Adrenal gland (tissue), 12 donors: ENCODE results near the gene FBLN1. TPM values are rescaled to one million over a fixed set of nuclear protein-coding genes. Genes with fewer than 3 reads are reported as not detected.
"Not testable (repeated sequence)": the region's sequence is repeated elsewhere in the genome, so short reads cannot be mapped to it uniquely, and the experiment has no call there.

Experiments
- DNase-seq, 7 donors: peaks; one replicate each; pipeline ENCODE4 v3.0.0-alpha.2; 2019 to 2020
- H3K27ac ChIP-seq, 5 donors: fragments of 200-600 bp; sonication (generic) in 4 of 5; 1 replicate in 3 of 5; 2 replicates in 2 of 5; pipeline versions ENCODE4 v1.5.1 to v1.8.0; 2016 to 2020; ENCODE audit warnings: mild to moderate bottlenecking in 1 of 5
- H3K27me3 ChIP-seq: fragments of 200-600 bp; 2 replicates; pipeline ENCODE4 v1.8.0; 2021
- H3K36me3 ChIP-seq, 2 donors: fragments of 200-600 bp; replicated peaks in 1 of 2; 1 replicate in 1 of 2; 2 replicates in 1 of 2; pipeline versions ENCODE4 v1.5.1 to v1.8.0; 2018 to 2022
- H3K4me1 ChIP-seq, 2 donors: fragments of 200-600 bp; replicated peaks in 1 of 2; 1 replicate in 1 of 2; 2 replicates in 1 of 2; pipeline versions ENCODE4 v1.5.1 to v1.8.0; 2018 to 2021
- H3K4me3 ChIP-seq, 4 donors: fragments of 200-600 bp; sonication (generic) in 3 of 4; one replicate each; pipeline ENCODE4 v1.5.1; 2016 to 2018
- H3K9me3 ChIP-seq, 3 donors: fragments of 200-600 bp; sonication (generic) in 1 of 3; replicated peaks in 1 of 3; 1 replicate in 2 of 3; 2 replicates in 1 of 3; pipeline versions ENCODE4 v1.5.1 to v1.8.0; 2016 to 2021
- POLR2A ChIP-seq, 2 donors: fragments of 450-650 bp; IDR thresholded peaks; one replicate each; pipeline ENCODE4 v1.6.1; 2017; ENCODE audit warnings: antibody characterized with exemption in 2 of 2, mild to moderate bottlenecking in 2 of 2, moderate library complexity in 1 of 2
- WGBS, 4 donors: extraction: QIAGEN DNeasy Blood & Tissue Kit in 2 of 4; methylation state at CpG; one replicate each; pipeline versions ENCODE4 v1.1.5 to v1.1.7; 2013 to 2017; 5-methylcytosine and 5-hydroxymethylcytosine counted together
- intact Hi-C, 2 donors: fragments of 100-400 bp; cut with DNase I; formaldehyde crosslinking; loops; one replicate each; pipeline versions ENCODE4 v1.14.1 to v1.15.0; 2022 to 2023
- polyA plus RNA-seq, 3 donors: library from polyadenylated mRNA; stranded (reverse); fragments of 200-250 nt in 2 of 3; fragments of 350-450 nt in 1 of 3; fragmentation: Illumina TruSeq in 1 of 3; extraction: RNeasy Lipid Tissue Mini Kit (QIAGEN cat#74804) in 1 of 3; gene quantifications; one replicate each; pipeline ENCODE4 v1.2.3, GENCODE V29; 2013 to 2014
- total RNA-seq, 9 donors: library from RNA; depleted of rRNA in 4 of 9; stranded (reverse); fragments of >200 nt in 4 of 9; fragments of 120-200 nt in 1 of 9; fragmentation: NEBNext Ultra II Directional in 1 of 9; extraction: Animal tissue kit (Norgen Biotek cat#: 25700) in 1 of 9; gene quantifications; one replicate each; pipeline versions ENCODE4 v1.1.0 to v1.2.4, GENCODE V29; 2013 to 2023
- TF ChIP-seq, protein P1 (sequence below), 6 experiments: fragments of 450-650 bp in 4 of 6; fragments of 200-600 bp in 2 of 6; sonication (generic) in 1 of 6; IDR thresholded peaks; 1 replicate in 5 of 6; 2 replicates in 1 of 6; pipeline versions ENCODE4 v1.5.1 to v1.8.0; 2016 to 2021; ENCODE audit warnings: antibody characterized with exemption in 6 of 6, mild to moderate bottlenecking in 2 of 6, moderate library complexity in 1 of 6
- donor health status: healthy with polysubstance abuse.
- donor health status: Bipolar disorder and iron deficiency.
- donor health status: DM: yes; HTN: yes; CAD: no.
- donor health status: DM: no; HTN: no; CAD: no.
- donor health status: DM: no; HTN: no; CAD: no.
- donor health status: DM: yes; HTN: yes; CAD: no.

FBLN1 gene
- total and polyA plus RNA-seq, 12 donors = 13.0 to 387 (median 148) TPM

DNA sequence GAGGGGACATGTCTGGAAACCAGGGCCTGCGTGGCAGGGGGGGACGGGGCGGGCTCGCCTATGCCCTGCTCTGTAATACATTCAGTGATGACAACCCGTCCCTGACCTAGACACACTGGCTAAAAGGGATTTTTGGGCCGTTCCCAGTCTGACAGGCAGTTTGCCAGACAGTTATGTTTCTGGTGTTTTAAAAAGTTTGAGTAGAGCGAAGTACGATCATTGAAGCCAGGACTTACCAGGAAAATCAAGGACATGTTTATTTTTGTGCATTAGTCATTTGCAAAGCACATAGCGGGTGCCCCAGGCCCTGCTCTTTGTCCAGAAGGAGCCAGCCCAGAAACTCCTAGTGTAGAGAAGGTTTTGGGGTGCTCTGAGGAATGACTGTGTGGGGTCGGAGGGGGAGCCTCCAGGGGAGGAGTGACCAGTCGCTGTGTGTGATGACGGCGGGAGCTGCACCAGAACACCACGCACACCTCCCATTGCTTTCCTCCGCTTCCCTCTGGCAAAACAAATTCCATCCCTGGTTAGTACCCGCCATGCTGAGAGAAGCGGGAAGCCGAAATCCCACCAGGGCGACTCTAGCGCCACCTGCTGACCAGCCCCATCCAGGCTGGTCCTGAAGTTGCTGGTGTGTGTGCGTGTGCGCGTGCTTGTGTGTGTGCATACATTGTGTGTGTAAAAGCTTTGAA is 50.8 kb downstream of the FBLN1 start:
- DNase-seq = peak; percentile 78 to 89 (median 82)
- Histone ChIP-seq H3K27me3 (no peaks in the 10 kb centered on the region), H3K36me3 (no peaks in the 10 kb centered on the region), H3K9me3 (no peaks in the 10 kb centered on the region), H3K27ac (peak overlapping the region in 4 of 5 donors; percentile 41 to 87 (median 70)), H3K4me3 (no peak overlapping the region), H3K4me1 (peaks cover 6 to 35% of the 10 kb centered on the region in 2 donors)
- intact Hi-C loops = loop anchor here (5.0 kb wide), 3 partner anchors 106 to 281 kb away; no protein-coding TSS in a partner anchor
- 19 to 25% (median 22%) methylated on average over 18 to 23 of the region's 23 CpGs for WGBS, 4 donors
- TF ChIP-seq, protein P1, sequence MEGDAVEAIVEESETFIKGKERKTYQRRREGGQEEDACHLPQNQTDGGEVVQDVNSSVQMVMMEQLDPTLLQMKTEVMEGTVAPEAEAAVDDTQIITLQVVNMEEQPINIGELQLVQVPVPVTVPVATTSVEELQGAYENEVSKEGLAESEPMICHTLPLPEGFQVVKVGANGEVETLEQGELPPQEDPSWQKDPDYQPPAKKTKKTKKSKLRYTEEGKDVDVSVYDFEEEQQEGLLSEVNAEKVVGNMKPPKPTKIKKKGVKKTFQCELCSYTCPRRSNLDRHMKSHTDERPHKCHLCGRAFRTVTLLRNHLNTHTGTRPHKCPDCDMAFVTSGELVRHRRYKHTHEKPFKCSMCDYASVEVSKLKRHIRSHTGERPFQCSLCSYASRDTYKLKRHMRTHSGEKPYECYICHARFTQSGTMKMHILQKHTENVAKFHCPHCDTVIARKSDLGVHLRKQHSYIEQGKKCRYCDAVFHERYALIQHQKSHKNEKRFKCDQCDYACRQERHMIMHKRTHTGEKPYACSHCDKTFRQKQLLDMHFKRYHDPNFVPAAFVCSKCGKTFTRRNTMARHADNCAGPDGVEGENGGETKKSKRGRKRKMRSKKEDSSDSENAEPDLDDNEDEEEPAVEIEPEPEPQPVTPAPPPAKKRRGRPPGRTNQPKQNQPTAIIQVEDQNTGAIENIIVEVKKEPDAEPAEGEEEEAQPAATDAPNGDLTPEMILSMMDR (IDR thresholded peaks at IDR 0.05) = peak; percentile 85 to 91 (median 87)
- no peak for TF ChIP-seq POLR2A (IDR thresholded peaks at IDR 0.05)

DNA sequence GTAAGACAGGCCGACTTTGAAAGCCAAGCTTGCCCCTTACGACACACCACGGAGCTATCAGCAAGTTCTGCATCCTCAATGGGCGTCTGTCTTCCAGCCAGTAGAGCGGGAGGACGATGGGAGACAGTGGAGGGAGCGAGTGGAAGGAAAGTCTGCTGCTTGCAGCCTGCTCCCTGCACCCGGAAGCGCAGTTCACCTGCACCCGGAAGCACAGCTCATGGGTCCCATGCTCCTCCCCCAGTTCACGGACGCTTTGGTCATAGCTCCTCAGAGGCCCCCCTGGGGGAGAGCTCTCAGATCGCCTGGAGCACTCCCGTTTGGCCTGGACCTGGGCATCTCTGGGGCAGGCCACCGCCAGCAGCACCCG is 51.3 kb downstream of the FBLN1 start:
- Histone ChIP-seq H3K4me3 (no peak overlapping the region), H3K27me3 (no peaks in the 10 kb centered on the region), H3K36me3 (no peaks in the 10 kb centered on the region), H3K9me3 (no peaks in the 10 kb centered on the region), H3K27ac (peak overlapping the region in 3 of 5 donors; percentile 65 to 87 (median 76)), H3K4me1 (peaks cover 6 to 35% of the 10 kb centered on the region in 2 donors)
- intact Hi-C loops = loop anchor here (5.0 kb wide), 3 partner anchors 107 to 282 kb away; no protein-coding TSS in a partner anchor
- 43 to 54% (median 45%) methylated on average over 12 to 16 of the region's 16 CpGs for WGBS, 4 donors
- DNase-seq = peak in 1 of 7 donors; percentile 26
- TF ChIP-seq, protein P1 (IDR thresholded peaks at IDR 0.05) = peak in 2 of 6 experiments; percentile 4 to 13
- TF ChIP-seq POLR2A (IDR thresholded peaks at IDR 0.05) = no peak

DNA sequence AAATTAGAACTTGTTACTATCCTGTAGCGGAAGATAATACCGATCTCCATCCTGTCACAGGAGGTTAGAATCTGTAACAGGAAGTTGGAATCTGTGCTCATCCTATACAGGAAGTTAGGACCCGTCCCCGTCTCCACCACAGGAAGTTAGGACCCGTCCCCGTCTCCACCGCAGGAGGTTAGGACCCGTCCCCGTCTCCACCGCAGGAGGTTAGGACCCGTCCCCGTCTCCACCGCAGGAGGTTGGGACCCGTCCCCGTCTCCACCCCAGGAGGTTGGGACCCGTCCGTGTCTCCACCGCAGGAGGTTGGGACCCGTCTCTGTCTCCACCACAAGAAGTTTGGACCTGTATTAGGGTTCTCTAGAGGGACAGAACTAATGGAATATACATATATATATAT is 52.2 kb downstream of the FBLN1 start:
- Histone ChIP-seq H3K27me3 (no peaks in the 10 kb centered on the region), H3K4me3 (no peak overlapping the region), H3K9me3 (peaks cover 0 to under 1% (median 0%) of the 10 kb centered on the region in 3 donors), H3K36me3 (no peaks in the 10 kb centered on the region), H3K4me1 (peaks cover 6 to 35% of the 10 kb centered on the region in 2 donors), H3K27ac (no peak overlapping the region)
- TF ChIP-seq POLR2A (IDR thresholded peaks at IDR 0.05) = no peak
- intact Hi-C loops = loop anchor here (5.0 kb wide), 3 partner anchors 108 to 283 kb away; no protein-coding TSS in a partner anchor
- no peak for DNase-seq
- 72 to 86% (median 80%) methylated on average over 19 of the region's 19 CpGs for WGBS, 4 donors

DNA sequence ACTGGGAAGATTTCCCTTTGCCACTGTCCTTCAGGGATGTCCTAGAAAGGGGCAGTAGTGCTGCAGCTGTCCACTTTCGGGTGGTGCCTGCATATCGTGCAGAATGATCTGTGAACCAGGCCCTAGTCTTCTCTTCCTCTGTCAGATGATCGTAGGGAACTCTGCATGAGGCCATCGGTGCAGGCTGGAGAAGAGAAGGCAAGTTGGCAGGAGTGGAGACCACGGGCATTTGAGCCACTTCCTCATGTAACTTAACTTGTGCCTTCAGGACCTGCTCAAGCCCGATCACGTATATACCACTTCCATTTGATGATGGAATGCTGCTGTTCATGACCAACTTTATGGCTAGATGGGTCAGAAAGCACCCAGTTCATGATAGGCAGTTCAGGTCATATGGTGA is 55.2 kb downstream of the FBLN1 start:
- H3K27me3 ChIP-seq, DNase-seq, intact Hi-C loops, H3K27ac ChIP-seq, H3K4me3 ChIP-seq, H3K36me3 ChIP-seq, H3K9me3 ChIP-seq: not testable (repeated sequence)
- WGBS, 4 donors = 68 to 98% (median 78%) methylated on average over 7 of the region's 7 CpGs
- peaks cover 6 to 16% of the 10 kb centered on the region in 2 donors for H3K4me1 ChIP-seq

DNA sequence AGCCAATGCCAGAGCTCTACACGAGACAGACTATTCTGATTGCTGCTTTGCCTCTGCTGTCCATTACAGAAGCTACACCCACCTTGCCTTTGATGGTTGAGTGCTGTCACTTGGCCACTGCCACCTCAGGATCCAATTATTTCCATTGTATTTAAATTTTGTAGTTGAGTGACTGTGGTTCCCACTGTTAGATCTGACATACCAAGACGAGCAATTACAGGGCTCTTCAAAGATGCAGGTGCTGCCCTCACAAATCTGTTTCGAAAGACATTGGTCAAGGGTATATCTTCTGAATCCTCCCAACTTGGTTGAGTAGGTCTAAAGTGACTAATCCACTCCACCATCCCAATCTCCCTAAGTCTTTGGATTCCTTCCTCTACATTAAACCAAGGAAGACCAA is 57.4 kb downstream of the FBLN1 start:
- H3K4me1 ChIP-seq, H3K36me3 ChIP-seq, H3K27me3 ChIP-seq, H3K9me3 ChIP-seq, H3K27ac ChIP-seq, intact Hi-C loops, H3K4me3 ChIP-seq, DNase-seq: not testable (repeated sequence)
- WGBS, 4 donors = 81 to 92% (median 84%) methylated on average over 3 of the region's 3 CpGs

DNA sequence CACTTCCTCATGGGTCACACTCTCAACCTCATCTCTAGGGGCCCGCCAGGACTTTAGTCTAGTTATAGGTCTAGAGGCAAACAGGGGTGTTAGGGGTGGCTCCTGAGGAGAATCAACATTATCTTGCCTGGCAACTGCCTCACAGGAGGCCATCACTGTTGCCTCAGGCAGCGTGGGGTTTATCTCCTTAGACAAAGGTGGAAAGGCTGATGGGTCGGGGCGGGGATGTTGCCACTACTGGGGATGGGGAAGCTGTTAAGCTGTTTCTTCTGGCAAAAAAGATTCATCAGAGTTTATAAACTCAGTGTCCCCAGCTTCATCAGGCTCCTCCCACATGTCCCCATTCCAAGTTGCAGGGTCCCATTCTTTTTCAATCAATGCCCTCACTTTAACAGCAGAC is 58.1 kb downstream of the FBLN1 start:
- H3K9me3 ChIP-seq, intact Hi-C loops, DNase-seq, H3K36me3 ChIP-seq, H3K4me1 ChIP-seq, H3K4me3 ChIP-seq, H3K27ac ChIP-seq, H3K27me3 ChIP-seq: not testable (repeated sequence)
- WGBS, 4 donors = 96 to 100% (median 96%) methylated on average over 4 of the region's 4 CpGs
